Dedifferentiated amniotic fluid mesenchymal stem cell (primary cell): ENCODE measurements around the gene FBXO4.
"Not testable (repeated sequence)": the region's sequence is repeated elsewhere in the genome, so short reads cannot be mapped to it uniquely, and the experiment has no call there.

ENCODE experiments used
- DNase-seq: peaks from one replicate; pipeline ENCODE4 v3.0.0-alpha.2; 2016; ENCODE audit errors: extremely low spot score

The FBXO4 gene

DNA sequence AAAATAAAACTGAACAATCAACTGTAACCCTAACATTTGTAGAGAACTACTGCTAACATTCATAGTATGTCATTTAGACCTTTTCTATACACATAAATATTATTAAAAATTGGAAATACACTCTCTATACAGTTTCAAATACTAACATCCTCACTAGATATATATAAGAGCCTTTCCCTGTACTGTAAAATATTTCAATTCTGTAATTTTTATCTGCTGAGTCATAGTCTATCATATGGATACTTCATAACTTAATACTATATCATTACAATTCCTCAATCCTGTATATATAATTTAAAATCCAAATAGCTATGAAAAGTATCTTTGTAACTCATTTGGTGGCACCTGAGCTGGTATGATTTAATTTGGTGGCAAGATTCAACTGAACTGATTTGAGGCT, 55.8 kb downstream of the FBXO4 start:
- no peak for DNase-seq

- not testable (repeated sequence) for DNase-seq
Measured at GRCh38 chr5:41982858-41983257, 57.8 kb downstream of the FBXO4 start.

- no peak for DNase-seq
Measured at GRCh38 chr5:41983284-41983683, 58.2 kb downstream of the FBXO4 start.

GRCh38 chr5:41985945-41986695, 61.0 kb downstream of the FBXO4 start:
- no peak for DNase-seq
